Activated naive CD4-positive, alpha-beta T cell treated with anti-CD3 and anti-CD28 coated beads, Interleukin-2, amount 10 ng/mL, durations not matched to agents 7 days and 5 days (primary cell): ENCODE measurements around the gene GPS1.

Source experiments
- CTCF ChIA-PET: fragments of 350-600 bp; sonication (Branson Sonifier 250); formaldehyde crosslinking; loops from one replicate; lab custom pipeline; 2021; ENCODE audit warnings: antibody characterized with exemption; lab: Charles Lee
- DNase-seq: peaks from one replicate; pipeline ENCODE4 v3.0.0-alpha.2; 2020
- H3K27ac Mint-ChIP-seq: one replicate; pipeline ENCODE4 v1.8.0; 2021; ENCODE audit warnings: mild to moderate bottlenecking, moderate library complexity, mixed read lengths
- H3K27me3 Mint-ChIP-seq: one replicate; pipeline ENCODE4 v1.8.0; 2021; ENCODE audit warnings: mild to moderate bottlenecking, mixed read lengths
- H3K36me3 Mint-ChIP-seq: one replicate; pipeline ENCODE4 v1.8.0; 2021; ENCODE audit warnings: mixed read lengths
- H3K4me1 Mint-ChIP-seq: one replicate; pipeline ENCODE4 v1.8.0; 2021; ENCODE audit warnings: mixed read lengths
- H3K4me3 Mint-ChIP-seq: one replicate; pipeline ENCODE4 v1.8.0; 2021; ENCODE audit warnings: mild to moderate bottlenecking, moderate library complexity, mixed read lengths
- H3K9me3 Mint-ChIP-seq: one replicate; pipeline ENCODE4 v1.8.0; 2021; ENCODE audit warnings: mixed read lengths

GPS1 gene

GRCh38 chr17:82011617-82012187, 40.0 kb upstream of the GPS1 start:
- no peak overlapping the region for H3K4me3 Mint-ChIP-seq
- no peaks in the 10 kb centered on the region for H3K36me3 Mint-ChIP-seq
- DNase-seq, result no peak
- H3K27ac Mint-ChIP-seq, result no peak overlapping the region
- H3K9me3 Mint-ChIP-seq, result no peaks in the 10 kb centered on the region
- CTCF ChIA-PET, result no interaction called here
- no peaks in the 10 kb centered on the region for H3K27me3 Mint-ChIP-seq
- H3K4me1 Mint-ChIP-seq, result no peaks in the 10 kb centered on the region

- CTCF ChIA-PET, result no interaction called here
- Mint-ChIP-seq H3K9me3 (no peaks in the 10 kb centered on the region), H3K4me3 (no peak overlapping the region), H3K27ac (no peak overlapping the region), H3K4me1 (no peaks in the 10 kb centered on the region), H3K36me3 (no peaks in the 10 kb centered on the region), H3K27me3 (no peaks in the 10 kb centered on the region)
- DNase-seq, result no peak
These were observed 39.4 kb upstream of the GPS1 start for GRCh38 chr17:82012261-82012639.

- H3K4me1 Mint-ChIP-seq, result no peaks in the 10 kb centered on the region
- H3K27ac Mint-ChIP-seq, result no peak overlapping the region
- no peak for DNase-seq
- H3K36me3 Mint-ChIP-seq, result no peaks in the 10 kb centered on the region
- CTCF ChIA-PET, result no interaction called here
- no peaks in the 10 kb centered on the region for H3K9me3 Mint-ChIP-seq
- H3K27me3 Mint-ChIP-seq, result no peaks in the 10 kb centered on the region
- no peak overlapping the region for H3K4me3 Mint-ChIP-seq
These were observed 38.9 kb upstream of the GPS1 start for GRCh38 chr17:82012640-82013295.

GRCh38 chr17:82013341-82013740, 38.4 kb upstream of the GPS1 start:
- Mint-ChIP-seq H3K4me3 (no peak overlapping the region), H3K27ac (no peak overlapping the region)
- CTCF ChIA-PET, result no interaction called here

GRCh38 chr17:82013772-82014321, 37.9 kb upstream of the GPS1 start:
- Mint-ChIP-seq H3K27me3 (no peaks in the 10 kb centered on the region), H3K4me1 (peaks cover 3% of the 10 kb centered on the region), H3K9me3 (no peaks in the 10 kb centered on the region), H3K27ac (no peak overlapping the region), H3K4me3 (no peak overlapping the region), H3K36me3 (peaks cover 5% of the 10 kb centered on the region)
- CTCF ChIA-PET, result no interaction called here
- no peak for DNase-seq

More at GRCh38 chr17:82013341-82013740, 38.4 kb upstream of the GPS1 start:
- H3K9me3 Mint-ChIP-seq, result no peaks in the 10 kb centered on the region
- no peaks in the 10 kb centered on the region for H3K4me1 Mint-ChIP-seq
- no peak for DNase-seq
- no peaks in the 10 kb centered on the region for H3K36me3 Mint-ChIP-seq
- no peaks in the 10 kb centered on the region for H3K27me3 Mint-ChIP-seq

- Mint-ChIP-seq H3K27me3 (no peaks in the 10 kb centered on the region), H3K4me1 (peaks cover 3% of the 10 kb centered on the region), H3K27ac (no peak overlapping the region), H3K4me3 (no peak overlapping the region), H3K9me3 (no peaks in the 10 kb centered on the region), H3K36me3 (peaks cover 7% of the 10 kb centered on the region)
- DNase-seq, result no peak
- CTCF ChIA-PET, result interaction anchor here (0.6 kb wide), 1 partner anchor 17 kb away, joined by 3 read pairs; no protein-coding TSS in a partner anchor
These were observed 37.3 kb upstream of the GPS1 start for GRCh38 chr17:82014432-82014831.

GRCh38 chr17:82014971-82015310, 36.8 kb upstream of the GPS1 start:
- Mint-ChIP-seq H3K27ac (no peak overlapping the region), H3K36me3 (peaks cover 7% of the 10 kb centered on the region), H3K4me3 (no peak overlapping the region), H3K9me3 (no peaks in the 10 kb centered on the region), H3K4me1 (peaks cover 4% of the 10 kb centered on the region), H3K27me3 (no peaks in the 10 kb centered on the region)
- CTCF ChIA-PET, result no interaction called here
- DNase-seq, result no peak

- no peak overlapping the region for H3K4me3 Mint-ChIP-seq
- CTCF ChIA-PET, result no interaction called here
- no peaks in the 10 kb centered on the region for H3K9me3 Mint-ChIP-seq
- peaks cover 7% of the 10 kb centered on the region for H3K36me3 Mint-ChIP-seq
- no peak for DNase-seq
- H3K27me3 Mint-ChIP-seq, result no peaks in the 10 kb centered on the region
- H3K4me1 Mint-ChIP-seq, result peaks cover 7% of the 10 kb centered on the region
- H3K27ac Mint-ChIP-seq, result no peak overlapping the region
These were observed 36.3 kb upstream of the GPS1 start for GRCh38 chr17:82015311-82015971.

- DNase-seq, result no peak
- Mint-ChIP-seq H3K4me3 (no peak overlapping the region), H3K27me3 (no peaks in the 10 kb centered on the region), H3K9me3 (no peaks in the 10 kb centered on the region), H3K4me1 (peaks cover 13% of the 10 kb centered on the region), H3K36me3 (peaks cover 8% of the 10 kb centered on the region), H3K27ac (no peak overlapping the region)
- CTCF ChIA-PET, result interaction anchor here (0.9 to 1.5 kb wide), 2 partner anchors 56 to 57 kb away, joined by 3 read pairs; no protein-coding TSS in a partner anchor
These were observed 35.4 kb upstream of the GPS1 start for GRCh38 chr17:82016061-82016874.

- Mint-ChIP-seq H3K4me1 (peaks cover 20% of the 10 kb centered on the region), H3K27me3 (no peaks in the 10 kb centered on the region), H3K27ac (no peak overlapping the region), H3K9me3 (no peaks in the 10 kb centered on the region), H3K4me3 (no peak overlapping the region), H3K36me3 (peaks cover 8% of the 10 kb centered on the region)
- DNase-seq, result no peak
- CTCF ChIA-PET, result interaction anchor here (0.9 to 1.5 kb wide), 2 partner anchors 56 to 58 kb away, joined by 3 read pairs; no protein-coding TSS in a partner anchor
These were observed 34.7 kb upstream of the GPS1 start for GRCh38 chr17:82016875-82017459.

- Mint-ChIP-seq H3K4me3 (no peak overlapping the region), H3K27ac (no peak overlapping the region), H3K27me3 (no peaks in the 10 kb centered on the region), H3K36me3 (peaks cover 8% of the 10 kb centered on the region), H3K4me1 (peaks cover 23% of the 10 kb centered on the region), H3K9me3 (no peaks in the 10 kb centered on the region)
- no peak for DNase-seq
- CTCF ChIA-PET, result interaction anchor here (1.5 kb wide), 1 partner anchor 58 kb away, joined by 3 read pairs; no protein-coding TSS in a partner anchor
These were observed 34.0 kb upstream of the GPS1 start for GRCh38 chr17:82017612-82018151.

- no peak overlapping the region for H3K4me3 Mint-ChIP-seq
- H3K27ac Mint-ChIP-seq, result no peak overlapping the region
- CTCF ChIA-PET, result interaction anchor here (0.6 to 6.0 kb wide), 5 partner anchors 9 to 497 kb away, joined by 3 to 103 read pairs (median 3); partner anchors contain the start of gene NOTUM
- H3K36me3 Mint-ChIP-seq, result peaks cover 8% of the 10 kb centered on the region
- H3K9me3 Mint-ChIP-seq, result no peaks in the 10 kb centered on the region
- H3K4me1 Mint-ChIP-seq, result peaks cover 23% of the 10 kb centered on the region
- H3K27me3 Mint-ChIP-seq, result no peaks in the 10 kb centered on the region
- no peak for DNase-seq
These were observed 33.3 kb upstream of the GPS1 start for GRCh38 chr17:82018152-82018988.
